A549 (cell line): Measurements from ENCODE around the gene PRAMEF1. TPM values are rescaled to one million over a fixed set of nuclear protein-coding genes. Genes with fewer than 3 reads are reported as not detected.

Experiments
- ATAC-seq, 2 experiments: fragments of 200-7000 bp in 1 of 2; fragments of >200 bp in 1 of 2; cut with Nextera tagmentation in 1 of 2; cut with Tn5 transposase in 1 of 2; 3 replicates each; pipeline versions ENCODE4 v1.8.0 to v1.9.1; 2018 to 2020; ENCODE audit warnings: mild to moderate bottlenecking in 1 of 2, moderate library complexity in 1 of 2
- CTCF ChIA-PET: fragments of 300-600 bp; sonication (Branson Sonifier 250); formaldehyde crosslinking; extraction: SDS; loops from one replicate; lab custom pipeline; 2021; ENCODE audit warnings: antibody characterized with exemption, inconsistent platforms; lab: Yijun Ruan, JAX
- POLR2A ChIA-PET: fragments of 350-600 bp; formaldehyde crosslinking; extraction: SDS; loops from one replicate; lab custom pipeline; 2021; ENCODE audit warnings: antibody characterized with exemption, inconsistent platforms; lab: Yijun Ruan, JAX
- DNase-seq, 2 experiments: peaks; one replicate each; pipeline versions ENCODE4 v3.0.0 to v3.0.0-alpha.2; 2011 to 2016; ENCODE audit warnings: low read depth in 1 of 2, low spot score in 1 of 2
- FAIRE-seq: peaks from 2 replicates; lab custom pipeline; 2011; peaks lifted over from hg19 to GRCh38; lab: Jason Lieb, UNC
- H3K27ac ChIP-seq, 2 experiments: fragments of >200 bp; sonication (Bioruptor Twin); formaldehyde crosslinking; 3 replicates each; pipeline ENCODE4 v1.5.1; 2016 to 2017
- H3K4me1 ChIP-seq: fragments of >200 bp; sonication (Bioruptor Twin); formaldehyde crosslinking; 3 replicates; pipeline ENCODE4 v1.6.1; 2016
- H3K4me2 ChIP-seq: fragments of >200 bp; sonication (Bioruptor Twin); formaldehyde crosslinking; 3 replicates; pipeline ENCODE4 v1.6.1; 2016
- H3K4me3 ChIP-seq: fragments of >200 bp; sonication (Bioruptor Twin); formaldehyde crosslinking; 3 replicates; pipeline ENCODE4 v1.5.1; 2016
- H3K9me3 ChIP-seq: fragments of >200 bp; sonication (Bioruptor Twin); formaldehyde crosslinking; 3 replicates; pipeline ENCODE4 v1.6.1; 2016
- ATOH8 ChIP-seq: fragments of 250-450 bp; sonication (Bioruptor Pico); IDR thresholded peaks from 2 replicates; pipeline ENCODE4 v1.5.0; 2020; ENCODE audit warnings: low read depth, mild to moderate bottlenecking, moderate library complexity
- BHLHE40 ChIP-seq: IDR thresholded peaks from 2 replicates; pipeline ENCODE4 v1.6.1; 2012; ENCODE audit warnings: low read depth, low read length, inconsistent platforms
- CEBPB ChIP-seq, 2 experiments: fragments of >200 bp in 1 of 2; sonication (Bioruptor Twin) in 1 of 2; formaldehyde crosslinking in 1 of 2; IDR thresholded peaks; 2 replicates each; pipeline ENCODE4 v1.6.1; 2012 to 2016
- CHD2 ChIP-seq: fragments of 150-350 bp; IDR thresholded peaks from 2 replicates; pipeline ENCODE4 v1.6.1; 2014; ENCODE audit warnings: low read length; ENCODE audit not compliant: partially characterized antibody
- CTCF ChIP-seq: fragments of >200 bp; sonication (Bioruptor Twin); formaldehyde crosslinking; IDR thresholded peaks from 3 replicates; pipeline ENCODE4 v1.5.1; 2016
- E2F6 ChIP-seq: IDR thresholded peaks from 2 replicates; pipeline ENCODE4 v1.6.1; 2012; ENCODE audit warnings: low read depth, borderline replicate concordance
- EHF ChIP-seq: fragments of 250-450 bp; sonication (Bioruptor Pico); IDR thresholded peaks from 2 replicates; pipeline ENCODE4 v1.5.0; 2020; ENCODE audit warnings: mild to moderate bottlenecking
- ESRRA ChIP-seq: fragments of 150-350 bp; IDR thresholded peaks from 2 replicates; pipeline ENCODE4 v1.6.1; 2014; ENCODE audit warnings: mild to moderate bottlenecking, low read length, borderline replicate concordance
- HOXB13 ChIP-seq: fragments of 250-450 bp; sonication (Bioruptor Pico); IDR thresholded peaks from 2 replicates; pipeline ENCODE4 v1.5.0; 2020; ENCODE audit warnings: low read depth, mild to moderate bottlenecking, moderate library complexity
- JUNB ChIP-seq: fragments of >200 bp; sonication (Bioruptor Twin); formaldehyde crosslinking; IDR thresholded peaks from 2 replicates; pipeline ENCODE4 v1.6.1; 2016
- KDM5A ChIP-seq: fragments of 200-600 bp; sonication (generic); IDR thresholded peaks from 2 replicates; pipeline ENCODE4 v1.6.1; 2016; ENCODE audit warnings: antibody characterized with exemption, mild to moderate bottlenecking
- MAZ ChIP-seq: fragments of 150-350 bp; IDR thresholded peaks from 2 replicates; pipeline ENCODE4 v1.6.1; 2014; ENCODE audit warnings: antibody characterized with exemption, low read depth, low read length, borderline replicate concordance
- NFE2L2 ChIP-seq: fragments of 150-350 bp; conservative IDR thresholded peaks from 2 replicates; pipeline ENCODE4 v1.6.1; 2014; ENCODE audit warnings: low read length
- NR3C1 ChIP-seq: fragments of >200 bp; sonication (Bioruptor Twin); formaldehyde crosslinking; IDR thresholded peaks from 3 replicates; pipeline ENCODE4 v1.6.1; 2017
- PHF8 ChIP-seq: fragments of 200-600 bp; sonication (generic); IDR thresholded peaks from 2 replicates; pipeline ENCODE4 v1.6.1; 2016; ENCODE audit warnings: low read depth, mild to moderate bottlenecking, antibody characterized with exemption, moderate library complexity, borderline replicate concordance
- POLR2A ChIP-seq: IDR thresholded peaks from 2 replicates; pipeline ENCODE4 v1.6.1; 2012; ENCODE audit warnings: mild to moderate bottlenecking, low read length
- RAD21 ChIP-seq, 2 experiments: fragments of >200 bp in 1 of 2; sonication (Bioruptor Twin) in 1 of 2; formaldehyde crosslinking in 1 of 2; IDR thresholded peaks in 1 of 2; conservative IDR thresholded peaks in 1 of 2; 2 replicates in 1 of 2; 3 replicates in 1 of 2; pipeline ENCODE4 v1.6.1; 2012 to 2018; ENCODE audit warnings: inconsistent platforms in 1 of 2
- REST ChIP-seq: fragments of 200-600 bp; sonication (generic); IDR thresholded peaks from 2 replicates; pipeline ENCODE4 v1.6.1; 2016; ENCODE audit warnings: antibody characterized with exemption, mild to moderate bottlenecking, moderate library complexity
- RFX5 ChIP-seq: fragments of 450-650 bp; IDR thresholded peaks from 2 replicates; pipeline ENCODE4 v1.7.1; 2014; ENCODE audit warnings: antibody characterized with exemption, mild to moderate bottlenecking, moderate library complexity
- SMC3 ChIP-seq: fragments of >200 bp; sonication (Bioruptor Twin); formaldehyde crosslinking; IDR thresholded peaks from 3 replicates; pipeline ENCODE4 v1.6.1; 2018; ENCODE audit warnings: inconsistent platforms
- SREBF2 ChIP-seq: fragments of 450-650 bp; IDR thresholded peaks from 2 replicates; pipeline ENCODE4 v1.6.1; 2014; ENCODE audit warnings: mild to moderate bottlenecking, moderate library complexity
- TFCP2L1 ChIP-seq: fragments of 250-450 bp; sonication (Bioruptor Pico); IDR thresholded peaks from 2 replicates; pipeline ENCODE4 v1.5.0; 2021; ENCODE audit warnings: mild to moderate bottlenecking
- USF2 ChIP-seq: fragments of 450-650 bp; IDR thresholded peaks from 2 replicates; pipeline ENCODE4 v1.6.1; 2014; ENCODE audit warnings: antibody characterized with exemption
- ZC3H11A ChIP-seq: fragments of 450-650 bp; IDR thresholded peaks from 2 replicates; pipeline ENCODE4 v1.6.1; 2014; ENCODE audit warnings: antibody characterized with exemption, mild to moderate bottlenecking
- ZFP36 ChIP-seq: fragments of 450-650 bp; IDR thresholded peaks from 2 replicates; pipeline ENCODE4 v1.6.1; 2014; ENCODE audit warnings: borderline replicate concordance; ENCODE audit not compliant: partially characterized antibody
- ZSCAN20 ChIP-seq: fragments of 250-450 bp; sonication (Bioruptor Pico); IDR thresholded peaks from 2 replicates; pipeline ENCODE4 v1.8.0; 2022; ENCODE audit warnings: mild to moderate bottlenecking, moderate library complexity
- WGBS: methylation state at CpG from one replicate; pipeline ENCODE4 v1.1.6; 2017; ENCODE audit errors: missing lambda C conversion rate; 5-methylcytosine and 5-hydroxymethylcytosine counted together
- polyA plus RNA-seq, 4 experiments: library from polyadenylated mRNA; depleted of rRNA in 3 of 4; stranded (reverse); fragments of >200 nt; fragmentation: RNase III in 1 of 4; extraction: RNeasy Plus Mini Kit Qiagen cat#74134 plus additional on column Dnase treatment in 1 of 4; gene quantifications; 2 replicates in 3 of 4; 3 replicates in 1 of 4; pipeline ENCODE4 v1.2.3, GENCODE V29; 2011 to 2017

The PRAMEF1 gene
- polyA plus RNA-seq, 2 of the 4 experiments (the other 2 are of a cell fraction), result not detected

GRCh38 chr1:12769976-12770505 is 21.2 kb upstream of the PRAMEF1 start:
- WGBS, result 8% methylated on average over 4 of the region's 7 CpGs
- POLR2A ChIA-PET, result no interaction called here
- ATAC-seq, result no peak
- Histone ChIP-seq H3K4me2 (no peak overlapping the region), H3K9me3 (no peaks in the 10 kb centered on the region), H3K4me3 (no peak overlapping the region), H3K4me1 (no peaks in the 10 kb centered on the region), H3K27ac (no peak overlapping the region)
- DNase-seq, result no peak
- CTCF ChIA-PET, result no interaction called here
- TF ChIP-seq SMC3, result no peak
- TF ChIP-seq USF2, result no peak
- no peak for TF ChIP-seq ZFP36
- TF ChIP-seq ZC3H11A, result no peak
- TF ChIP-seq RFX5, result no peak
- no peak for TF ChIP-seq ZSCAN20 (CRISPR knock-in tag)
- TF ChIP-seq CEBPB (IDR thresholded peaks at IDR 0.05), result no peak
- TF ChIP-seq JUNB, result no peak
- no peak for TF ChIP-seq ATOH8 (CRISPR knock-in tag)
- no peak for TF ChIP-seq POLR2A
- FAIRE-seq, result no peak

GRCh38 chr1:12770620-12771019 is 20.6 kb upstream of the PRAMEF1 start:
- TF ChIP-seq HOXB13 (CRISPR knock-in tag), result no peak
- TF ChIP-seq MAZ, result no peak
- no peak for TF ChIP-seq PHF8
- no peak for TF ChIP-seq ZC3H11A
- TF ChIP-seq NFE2L2, result no peak
- TF ChIP-seq E2F6, result no peak
- no peak for TF ChIP-seq TFCP2L1
- no peak for TF ChIP-seq CHD2
- H3K27ac ChIP-seq, result no peak overlapping the region
- no peaks in the 10 kb centered on the region for H3K4me1 ChIP-seq
- CTCF ChIA-PET, result interaction anchor here (1.6 kb wide), 1 partner anchor 15 kb away, joined by 3 read pairs; no protein-coding TSS in a partner anchor
- 67% methylated on average over 1 of the region's 2 CpGs for whole genome bisulfite sequencing
- POLR2A ChIA-PET, result no interaction called here
- H3K9me3 ChIP-seq, result no peaks in the 10 kb centered on the region
- no peak for ATAC-seq
- no peak overlapping the region for H3K4me3 ChIP-seq
- no peak overlapping the region for H3K4me2 ChIP-seq
- no peak for FAIRE-seq
- no peak for DNase-seq

GRCh38 chr1:12771186-12771585 is 20.0 kb upstream of the PRAMEF1 start:
- no peaks in the 10 kb centered on the region for H3K4me1 ChIP-seq
- FAIRE-seq, result no peak
- DNase-seq, result no peak
- CTCF ChIA-PET, result interaction anchor here (1.6 kb wide), 1 partner anchor 16 kb away, joined by 3 read pairs; no protein-coding TSS in a partner anchor
- no peak overlapping the region for H3K27ac ChIP-seq
- H3K4me3 ChIP-seq, result no peak overlapping the region
- ATAC-seq, result no peak
- POLR2A ChIA-PET, result no interaction called here
- WGBS, result 20% methylated on average over 5 of the region's 5 CpGs
- no peaks in the 10 kb centered on the region for H3K9me3 ChIP-seq
- H3K4me2 ChIP-seq, result no peak overlapping the region
- TF ChIP-seq CTCF (no peak), BHLHE40 (no peak), ESRRA (no peak), SREBF2 (no peak), KDM5A (no peak), NR3C1 (no peak), ATOH8 (CRISPR knock-in tag) (no peak), HOXB13 (CRISPR knock-in tag) (no peak), CHD2 (no peak), ZC3H11A (no peak), RAD21 (conservative IDR thresholded peaks at IDR 0.05 in 1 of 2, IDR thresholded peaks at IDR 0.05 in 1 of 2) (no peak), REST (no peak), EHF (CRISPR knock-in tag) (no peak)
